ENCODE results near the gene NACAD.
A peak's percentile ranks its signal among the peaks of the same experiment; 100 is the strongest.
"Not testable (repeated sequence)": the region's sequence is repeated elsewhere in the genome, so short reads cannot be mapped to it uniquely, and the experiment has no call there.

NACAD gene

GRCh38 chr7:45117582-45117981 lies 28.8 kb upstream of the NACAD start:
- DNase-seq (ENCODE audit: low spot score), result no peak

DNA sequence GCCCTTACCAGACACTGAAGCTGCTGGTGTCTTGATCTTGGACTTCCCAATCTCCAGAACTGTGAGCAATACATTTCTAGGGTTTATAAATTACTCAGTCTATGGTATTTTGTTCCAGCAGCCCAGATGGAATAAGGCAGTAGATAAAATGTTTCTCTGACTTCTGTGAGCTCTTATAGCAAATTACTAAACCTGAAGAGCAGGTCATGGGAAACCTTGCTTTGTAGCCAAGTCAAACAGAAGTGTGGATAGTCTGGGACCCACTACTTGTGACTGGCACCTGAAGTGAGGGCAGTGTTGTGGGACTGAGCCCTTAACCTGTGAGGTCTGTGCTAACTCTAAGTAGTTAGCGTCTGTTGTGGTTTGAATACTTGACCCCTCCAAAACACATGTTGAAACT lies 27.3 kb upstream of the NACAD start:
- DNase-seq (ENCODE audit: low spot score), result no peak

DNA sequence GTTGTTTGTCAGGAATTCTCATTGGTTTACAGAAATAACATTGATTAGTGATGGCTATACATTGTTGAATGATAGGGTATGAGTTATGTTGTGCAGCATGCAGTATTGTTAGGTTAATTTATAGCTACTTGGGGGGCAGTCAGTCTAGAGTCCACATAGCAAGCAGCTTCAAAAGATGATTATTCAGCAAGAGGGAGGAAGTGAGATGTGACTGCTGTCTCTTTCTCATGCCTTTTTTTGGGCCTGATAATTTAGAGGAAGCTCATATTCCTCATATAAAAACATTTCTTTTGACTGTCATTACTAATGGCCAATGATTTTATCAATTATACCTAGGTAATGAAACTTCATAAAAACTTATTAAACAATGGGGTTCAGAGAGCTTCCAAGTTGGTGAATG lies 26.2 kb upstream of the NACAD start:
- no peak for DNase-seq (ENCODE audit: low spot score)

GRCh38 chr7:45114257-45114656 lies 25.5 kb upstream of the NACAD start:
- not testable (repeated sequence) for DNase-seq (ENCODE audit: low spot score)

DNA sequence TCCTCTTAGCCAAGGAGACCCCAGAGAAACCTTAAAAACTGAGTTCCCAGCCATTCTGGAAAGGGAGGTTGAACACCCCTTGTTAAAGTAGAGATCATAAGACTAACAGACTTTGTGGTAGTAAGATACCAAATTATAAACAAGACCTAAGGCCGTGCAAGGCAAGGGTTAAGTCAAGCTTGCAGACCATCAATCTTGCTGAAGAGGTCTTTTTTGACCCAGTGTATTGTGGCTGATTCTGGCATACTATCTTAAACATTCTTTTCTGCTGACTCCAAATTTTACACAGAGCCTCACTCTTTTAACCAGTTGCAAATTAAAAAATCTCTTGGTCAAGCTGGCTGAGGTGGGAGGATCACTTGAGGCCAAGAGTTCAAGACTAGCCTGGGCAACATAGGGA lies 23.9 kb upstream of the NACAD start:
- no peak for DNase-seq (ENCODE audit: low spot score)

GRCh38 chr7:45111298-45112223 lies 22.8 kb upstream of the NACAD start, which contains the start of gene TBRG4:
TBRG4 (minus strand) TSS chr7:45111697; CDS start chr7:45109237, 2,460 bp downstream.
- peak; percentile 96 for DNase-seq (ENCODE audit: low spot score)

GRCh38 chr7:45108863-45109262 lies 20.1 kb upstream of the NACAD start:
- DNase-seq (ENCODE audit: low spot score), result no peak

DNA sequence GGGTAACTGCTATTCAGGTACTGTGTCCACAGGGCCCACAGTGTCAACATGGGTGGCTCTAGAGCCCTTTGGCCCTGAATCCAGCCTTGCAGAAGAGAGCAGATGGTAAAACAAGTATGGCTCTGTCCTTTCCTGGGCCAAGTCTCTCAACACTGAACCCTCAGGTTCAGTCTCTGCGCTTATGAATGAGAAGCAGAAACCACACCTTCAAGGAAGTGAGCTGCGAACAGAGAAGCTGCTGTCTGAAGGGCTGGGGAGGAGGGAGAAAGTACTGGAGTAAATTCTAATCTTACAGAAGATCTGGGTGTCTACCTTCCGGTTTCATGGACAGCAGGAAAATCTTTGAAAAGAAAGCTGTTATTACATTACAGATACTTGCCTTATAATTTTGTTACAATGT lies 18.6 kb upstream of the NACAD start:
- DNase-seq (ENCODE audit: low spot score), result no peak

GRCh38 chr7:45106820-45107219 lies 18.1 kb upstream of the NACAD start:
- DNase-seq (ENCODE audit: low spot score), result no peak

DNA sequence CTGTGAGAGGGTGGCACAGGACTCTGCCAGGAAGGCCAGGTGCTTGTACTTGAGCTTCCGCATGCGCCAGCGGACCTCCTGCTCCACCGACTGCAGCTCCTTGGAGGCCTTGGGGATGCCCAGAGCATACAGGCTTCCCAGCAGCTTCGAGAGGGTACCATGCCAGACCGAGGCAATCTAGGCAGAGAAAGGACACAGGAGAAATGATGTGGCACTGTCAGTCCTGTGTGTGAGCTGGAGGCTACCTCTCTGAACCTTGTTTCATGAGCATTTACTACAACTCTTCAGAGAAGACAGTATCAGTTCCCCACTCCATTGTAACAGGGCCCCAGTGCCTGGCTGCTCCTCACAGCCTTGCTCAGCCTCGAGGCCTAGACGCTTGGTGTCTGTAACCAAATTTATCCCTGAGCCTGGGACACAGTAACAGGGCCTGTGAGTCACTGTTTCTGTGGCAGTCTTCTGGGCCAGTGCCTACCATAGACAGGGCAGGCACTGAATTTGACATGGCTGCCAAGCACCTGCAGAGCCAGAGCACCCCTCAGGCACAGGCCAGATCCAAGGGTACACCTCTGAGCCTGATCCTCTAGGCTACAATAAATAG lies 16.9 kb upstream of the NACAD start:
- DNase-seq (ENCODE audit: low spot score), result no peak

DNA sequence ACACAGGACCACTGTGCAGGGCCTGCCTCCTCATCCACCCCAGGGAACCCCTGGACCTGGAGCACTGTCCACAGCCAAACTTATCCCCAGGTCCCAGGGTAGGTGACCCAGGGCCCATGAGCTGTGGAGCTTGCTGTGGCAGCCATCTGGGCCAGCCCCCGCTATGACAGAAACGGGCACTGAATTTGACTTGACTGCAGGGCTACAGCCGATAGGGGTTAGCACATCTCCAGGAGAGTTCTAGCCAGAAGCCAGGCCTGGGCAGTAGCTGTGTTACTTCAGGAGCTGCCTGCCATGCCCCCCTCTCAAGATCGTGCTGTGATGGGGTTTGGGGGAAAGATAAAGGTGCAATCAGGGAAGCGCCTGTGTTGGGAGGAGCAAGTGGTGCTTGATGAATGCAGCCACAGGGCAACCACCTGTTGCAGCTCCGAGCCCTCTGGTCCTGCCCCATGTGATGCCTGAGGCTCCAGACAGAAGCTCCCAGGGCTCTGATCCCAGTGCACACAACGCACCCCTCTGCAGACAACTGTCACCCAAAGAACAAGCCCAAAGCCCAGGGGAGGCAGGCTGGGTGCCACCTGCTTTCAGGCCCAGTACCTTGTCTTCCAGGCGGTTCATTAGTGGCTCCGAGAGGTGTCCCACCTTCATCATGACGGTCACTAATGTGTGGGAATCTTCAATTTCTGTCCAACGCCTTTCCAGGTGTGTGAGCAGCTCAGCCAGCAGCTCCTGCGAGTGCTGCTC lies 16.2 kb upstream of the NACAD start:
- no peak for DNase-seq (ENCODE audit: low spot score)

- DNase-seq (ENCODE audit: low spot score), result no peak
Observed at GRCh38 chr7:45103958-45104843, 15.4 kb upstream of the NACAD start.

- DNase-seq (ENCODE audit: low spot score), result no peak
Observed at GRCh38 chr7:45102785-45103712, 14.3 kb upstream of the NACAD start.

GRCh38 chr7:45101748-45102147 lies 13.0 kb upstream of the NACAD start:
- DNase-seq (ENCODE audit: low spot score), result no peak

- no peak for DNase-seq (ENCODE audit: low spot score)
Observed at GRCh38 chr7:45100761-45101480, 12.2 kb upstream of the NACAD start.

DNA sequence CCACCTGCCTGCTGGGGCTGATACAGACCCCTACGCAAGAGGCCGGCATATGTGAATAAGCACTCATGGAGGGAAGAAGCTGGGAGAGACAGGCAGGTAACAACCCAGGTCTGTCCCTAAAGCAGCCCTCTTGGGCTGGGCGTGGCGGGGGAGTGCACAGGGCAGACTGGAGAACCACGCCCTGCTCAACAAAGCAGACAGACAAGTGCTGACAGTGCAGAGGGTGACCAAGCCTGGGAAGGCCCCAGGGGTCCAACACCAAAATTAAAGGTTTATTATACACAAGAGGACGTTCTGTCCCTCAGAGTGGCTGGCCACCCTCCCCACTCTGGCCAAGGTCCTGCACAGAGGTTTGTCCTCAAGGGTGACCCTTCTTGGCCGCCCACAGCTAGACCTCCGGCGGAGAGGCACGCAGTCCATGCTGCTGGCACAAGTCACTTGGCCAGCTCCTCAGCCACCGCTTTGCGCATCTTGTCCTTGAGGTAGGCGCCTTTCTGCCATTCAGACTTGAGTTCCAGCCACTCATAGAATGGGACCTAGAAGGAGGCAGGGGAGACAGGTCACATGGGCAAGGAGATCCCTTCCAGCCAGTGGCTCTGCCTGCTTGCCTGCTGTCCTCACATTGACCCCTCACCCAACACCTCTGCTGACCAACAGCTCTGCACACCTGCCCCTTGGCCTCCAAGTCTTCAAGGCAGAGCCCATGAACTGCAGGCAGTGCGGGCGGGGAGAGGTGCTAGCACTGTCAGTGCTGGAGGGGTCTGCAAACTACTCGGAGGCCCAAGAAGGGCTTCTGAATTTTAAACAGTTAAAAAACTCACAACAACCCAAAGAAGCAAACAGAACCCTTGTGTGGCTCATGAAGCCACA lies 11.4 kb upstream of the NACAD start:
- no peak for DNase-seq (ENCODE audit: low spot score)

- DNase-seq (ENCODE audit: low spot score), result peak; percentile 30
Observed at GRCh38 chr7:45098983-45099839, 10.4 kb upstream of the NACAD start.

DNA sequence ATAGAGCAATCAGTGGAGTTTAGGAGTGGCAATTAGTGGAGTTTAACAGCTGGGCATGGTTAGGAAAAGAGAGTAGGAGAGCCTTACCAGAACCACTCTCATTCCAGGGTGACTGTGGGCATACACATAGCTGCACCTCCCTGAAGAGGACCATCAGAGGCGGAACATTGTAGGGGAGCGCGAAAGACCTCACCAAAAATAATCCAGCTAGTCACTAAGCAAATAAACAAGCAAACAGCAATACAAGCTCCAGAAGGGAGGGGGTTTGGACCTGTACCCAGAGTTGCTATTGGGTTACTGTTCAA lies 4.1 kb upstream of the NACAD start:
- DNase-seq (ENCODE audit: low spot score), result peak; percentile 15
